CD4-positive, alpha-beta T cell treated with Interleukin-17A for 4 hours (primary cell): Measurements from ENCODE around the gene RSAD1.

Experiments used
- DNase-seq: peaks from one replicate; pipeline ENCODE4 v3.0.0-alpha.2; 2020; ENCODE audit warnings: mixed read lengths

RSAD1 gene

DNA sequence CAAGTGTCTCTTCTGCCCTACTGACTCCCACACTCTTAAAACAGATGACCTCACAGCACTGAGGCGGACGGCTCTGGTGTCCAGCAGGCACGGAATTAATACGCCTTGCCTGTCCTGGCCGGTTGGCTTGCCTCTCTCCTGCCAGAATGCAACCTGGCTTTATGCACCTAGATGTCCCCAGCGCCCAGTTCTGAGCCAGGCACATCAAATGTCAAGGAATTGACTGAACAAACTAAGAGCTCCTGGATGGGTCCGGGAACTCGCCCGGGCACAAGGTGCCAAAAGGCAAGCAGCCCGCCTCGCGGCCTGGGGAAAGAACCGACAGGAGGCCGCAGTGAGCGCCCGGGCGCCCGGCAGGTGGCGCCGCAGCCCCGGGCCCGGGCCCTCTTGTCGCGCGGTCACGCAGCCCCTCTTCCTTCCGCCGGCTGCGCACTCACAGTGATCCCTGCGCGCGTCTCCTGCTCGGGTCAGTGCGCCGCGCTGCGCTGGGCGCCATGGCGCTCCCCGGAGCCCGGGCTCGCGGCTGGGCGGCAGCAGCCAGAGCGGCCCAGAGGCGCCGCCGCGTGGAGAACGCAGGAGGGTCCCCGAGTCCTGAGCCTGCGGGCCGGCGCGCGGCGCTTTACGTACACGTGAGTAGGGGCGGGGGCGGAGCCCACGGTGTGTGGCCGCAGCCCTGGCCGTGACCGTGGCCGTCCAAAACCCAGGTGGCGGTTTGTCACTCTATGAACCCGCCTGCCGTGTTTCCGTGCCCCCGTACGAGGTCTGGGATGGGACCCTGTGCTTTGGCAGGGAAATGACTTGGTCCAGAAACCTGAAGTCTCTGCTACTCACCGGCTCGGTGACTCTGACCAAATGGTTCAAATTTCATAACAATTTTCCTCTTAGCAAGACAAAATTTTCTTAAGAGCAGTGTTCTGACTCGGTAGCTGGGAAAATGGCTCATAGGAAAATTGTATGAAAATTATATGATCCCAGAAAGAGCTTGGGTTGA lies at the start of gene RSAD1:
TSS of gene RSAD1 (plus strand) at position 470 of the 991 bp plus-strand sequence. CDS start at position 495, 25 bp downstream.
- peak; percentile 90 for DNase-seq

DNA sequence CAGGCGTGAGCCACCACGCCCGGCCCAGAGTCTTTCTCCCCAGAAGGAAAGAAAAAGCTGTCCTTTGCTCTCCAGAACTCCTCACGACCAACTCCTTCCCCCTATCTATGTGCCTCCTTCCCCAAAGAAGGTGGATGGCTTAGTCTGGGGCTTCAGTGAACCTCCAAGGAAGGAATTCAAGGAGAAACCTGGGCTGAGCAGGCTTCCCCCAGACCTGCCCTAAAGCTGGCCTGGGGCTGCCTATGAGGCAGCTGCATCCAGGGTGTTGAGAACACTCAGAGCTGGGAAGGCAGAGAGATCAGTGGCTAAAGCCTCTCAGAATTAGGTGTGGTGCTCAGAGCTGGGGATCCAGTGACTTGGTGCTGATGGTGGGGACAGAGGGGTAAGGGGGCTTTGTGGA lies 48.9 kb upstream of the RSAD1 start:
- DNase-seq = no peak

DNA sequence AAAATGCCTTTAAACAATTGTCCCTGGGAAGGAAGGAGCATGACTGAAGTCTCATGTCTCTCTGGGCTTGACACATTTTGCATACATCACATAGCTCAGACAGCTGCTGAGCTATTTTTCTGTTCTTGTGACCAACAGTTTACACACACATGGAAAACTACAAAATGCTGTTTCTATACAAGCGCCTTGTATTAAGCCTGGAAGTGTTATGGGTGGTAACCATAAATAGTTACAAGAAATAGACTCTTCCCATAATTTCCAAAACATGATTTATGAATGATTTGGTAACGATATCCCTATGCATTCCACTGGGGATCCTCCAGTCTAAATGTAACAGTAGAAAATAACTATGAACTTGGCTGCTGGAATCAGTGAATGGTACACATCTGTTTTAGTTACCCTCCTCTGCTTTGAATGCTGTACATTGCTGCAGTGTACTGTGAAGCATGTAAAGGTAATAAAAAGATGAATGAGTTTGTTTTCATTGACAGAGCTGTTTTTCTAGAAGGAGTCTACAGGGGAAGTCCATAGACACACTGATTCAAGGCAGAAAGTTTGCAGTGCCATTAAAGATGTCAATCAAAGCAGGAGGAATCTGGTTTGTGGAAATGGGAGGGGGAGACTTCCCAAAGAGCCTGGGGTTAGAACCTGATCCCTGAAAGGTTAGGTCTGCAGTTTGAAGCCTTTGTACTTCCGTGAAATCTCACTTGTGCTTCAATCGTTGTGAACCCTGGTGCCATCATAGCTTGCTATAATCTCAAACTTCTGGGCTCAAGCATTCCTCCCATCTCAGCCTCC lies 47.6 kb upstream of the RSAD1 start:
- DNase-seq = no peak

DNA sequence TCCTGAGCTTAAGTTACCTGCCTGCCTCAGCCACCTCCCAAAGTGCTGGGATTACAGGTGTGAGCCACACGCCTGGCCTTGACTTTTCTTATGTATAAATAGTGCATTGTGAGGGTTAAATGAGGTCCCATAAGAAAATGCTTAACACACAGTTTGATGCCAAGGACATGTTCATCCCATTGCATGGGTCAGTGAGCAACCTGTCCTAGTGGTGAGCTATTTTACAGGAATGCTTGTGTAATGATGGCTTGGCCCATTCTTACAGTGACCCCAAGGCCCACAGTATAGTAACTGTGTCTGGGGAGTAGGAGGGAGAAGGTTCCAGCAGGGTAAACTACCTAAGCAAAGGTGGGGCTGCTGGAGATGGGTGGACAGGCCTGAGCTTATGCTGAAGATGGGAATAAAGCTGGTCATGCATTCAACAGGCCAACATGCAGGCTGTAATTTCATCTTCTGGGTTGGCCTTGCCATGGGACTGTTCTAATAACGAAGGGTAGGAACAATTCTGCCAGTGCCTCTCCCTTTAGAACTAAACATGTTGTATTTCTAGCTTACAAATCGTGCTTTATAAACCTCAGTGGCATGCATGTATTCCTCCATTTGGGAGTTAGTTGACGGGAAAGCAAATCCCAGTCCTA lies 46.4 kb upstream of the RSAD1 start:
- DNase-seq = no peak

DNA sequence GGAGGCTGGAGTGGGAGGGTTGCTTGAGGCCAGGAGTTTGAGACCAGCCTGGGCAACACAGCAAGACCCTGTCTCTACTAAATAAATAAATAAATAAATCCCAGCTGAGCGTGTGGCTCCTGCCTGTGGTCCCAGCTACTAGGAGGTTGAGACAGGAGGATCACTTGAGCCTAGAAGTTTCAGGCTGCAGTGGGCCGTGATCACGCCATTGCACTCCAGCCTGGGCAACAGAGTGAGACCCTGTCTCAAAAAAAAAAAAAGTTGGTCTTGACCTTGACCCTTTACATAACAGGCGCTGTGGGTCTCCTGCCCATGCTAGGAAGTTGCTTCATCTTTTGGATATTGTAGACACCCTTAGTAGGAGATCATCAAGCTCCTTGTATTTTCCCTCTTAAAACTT lies 41.3 kb upstream of the RSAD1 start:
- no peak for DNase-seq

DNA sequence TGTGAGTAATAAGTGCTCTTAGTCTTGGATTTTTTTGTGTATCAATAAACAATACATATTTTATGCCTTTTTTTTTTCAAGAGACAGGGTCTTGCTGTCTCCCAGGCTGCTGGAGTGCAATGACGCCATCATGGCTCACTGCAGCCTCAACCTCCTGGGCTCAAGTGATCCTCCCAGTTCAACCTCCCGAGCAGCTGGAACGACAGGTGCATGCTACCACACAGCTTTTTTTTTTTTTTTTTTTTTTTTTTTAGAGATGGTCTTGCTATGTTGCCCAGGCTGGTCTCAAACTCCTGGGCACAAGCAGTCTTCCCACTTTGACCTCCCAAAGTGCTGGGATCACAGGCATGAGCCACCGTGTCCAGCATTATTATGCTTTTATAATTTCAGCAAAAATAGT lies 39.7 kb upstream of the RSAD1 start:
- no peak for DNase-seq

DNA sequence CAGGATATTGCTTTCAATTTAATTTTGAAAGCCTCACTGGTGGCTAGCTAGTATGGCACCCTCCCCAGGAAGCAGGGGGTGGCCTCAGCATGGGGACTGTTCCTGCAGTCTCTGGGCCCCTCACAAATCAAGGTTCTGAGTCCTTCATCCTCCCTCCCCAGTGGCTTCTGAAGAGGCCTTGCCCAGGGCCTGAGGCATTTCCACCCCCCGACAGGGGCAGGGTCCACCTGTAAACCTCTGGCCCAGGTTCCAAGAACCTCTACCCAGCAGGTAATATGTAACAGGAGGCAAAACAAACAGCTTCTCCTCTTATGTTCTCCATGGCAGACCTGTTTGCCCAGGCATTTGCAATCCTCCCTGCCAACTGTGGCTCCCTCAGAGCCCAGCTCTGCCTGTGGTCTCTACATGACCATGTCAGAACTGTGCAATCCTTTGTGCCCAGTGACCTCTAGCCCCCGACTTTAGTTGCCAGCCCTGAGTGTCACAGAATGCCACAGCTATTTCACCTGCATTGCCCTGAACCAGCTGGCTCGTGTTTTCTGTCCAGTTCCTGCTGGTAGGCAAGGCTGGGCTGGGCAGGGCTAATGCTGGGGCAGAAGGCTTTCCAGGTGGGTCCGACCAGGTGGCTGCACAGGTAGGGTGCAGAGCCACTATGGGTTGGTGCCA lies 38.4 kb upstream of the RSAD1 start:
- DNase-seq = no peak

DNA sequence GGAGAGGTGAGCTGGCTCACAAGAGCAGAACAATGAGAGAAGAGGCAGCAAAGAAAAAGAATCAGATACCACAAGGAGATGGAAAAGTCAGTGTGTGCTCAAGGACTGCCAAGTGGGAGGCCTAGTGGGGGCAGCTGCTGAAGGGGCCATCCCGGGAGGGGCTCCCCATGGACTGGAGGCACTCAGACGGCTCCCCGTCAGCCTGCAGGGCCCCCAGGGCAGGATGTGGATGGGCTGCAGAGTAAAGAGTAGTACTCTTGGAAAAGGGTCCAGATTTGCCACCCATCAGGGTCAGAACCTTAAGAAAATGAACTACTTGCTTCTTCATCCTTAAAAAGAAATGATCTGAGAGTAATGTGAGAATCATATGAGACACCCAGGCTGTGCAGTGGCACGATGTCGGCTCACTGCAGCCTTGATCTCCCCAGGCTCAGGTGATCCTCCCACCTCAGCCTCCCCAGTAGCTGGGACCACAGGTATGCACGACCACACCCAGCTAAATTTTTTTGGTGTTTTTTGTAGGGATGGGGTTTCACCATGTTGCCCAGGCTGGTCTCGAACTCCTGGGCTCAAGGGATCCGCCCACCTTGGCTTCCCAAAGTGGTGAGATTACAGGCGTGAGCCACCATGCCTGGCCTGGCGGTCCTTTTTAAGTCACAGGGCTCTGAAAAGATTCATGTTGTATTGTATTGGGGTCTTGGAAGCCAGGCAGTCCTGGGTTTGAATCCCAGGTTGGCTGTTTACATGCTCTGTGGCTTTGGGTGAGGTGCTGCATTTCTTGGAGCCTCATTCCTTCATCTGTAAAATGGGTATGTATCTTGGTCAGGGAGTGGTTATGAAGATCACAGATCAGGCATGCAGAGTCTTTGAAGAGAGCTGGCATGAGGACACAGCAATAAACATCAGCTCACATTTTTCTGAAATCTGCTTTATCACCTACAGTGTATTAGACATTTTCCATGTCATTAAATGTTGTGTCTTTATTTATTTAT lies 37.5 kb upstream of the RSAD1 start:
- DNase-seq = no peak

DNA sequence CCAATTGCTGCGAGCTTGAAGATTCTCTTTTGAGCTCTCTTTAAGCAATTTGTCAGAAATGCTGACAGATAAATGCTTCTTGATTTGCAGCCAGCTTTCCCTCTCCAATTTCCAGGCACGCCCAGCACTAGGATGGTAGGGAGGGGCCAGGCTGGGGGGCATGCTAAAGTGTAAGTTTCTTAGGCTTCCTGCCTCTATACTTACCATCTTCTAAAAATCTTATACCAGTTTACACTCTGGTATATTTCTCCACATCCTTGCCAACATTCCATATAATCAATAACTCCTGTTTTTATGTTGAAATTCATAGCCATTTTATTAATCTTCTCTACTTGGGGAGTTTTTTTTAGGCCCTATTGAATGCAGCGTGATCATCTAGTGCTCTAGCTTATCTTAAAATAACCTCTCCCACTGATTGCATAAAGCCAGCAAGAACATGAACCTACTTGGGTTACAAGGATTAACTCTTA lies 35.1 kb upstream of the RSAD1 start:
- DNase-seq = no peak

DNA sequence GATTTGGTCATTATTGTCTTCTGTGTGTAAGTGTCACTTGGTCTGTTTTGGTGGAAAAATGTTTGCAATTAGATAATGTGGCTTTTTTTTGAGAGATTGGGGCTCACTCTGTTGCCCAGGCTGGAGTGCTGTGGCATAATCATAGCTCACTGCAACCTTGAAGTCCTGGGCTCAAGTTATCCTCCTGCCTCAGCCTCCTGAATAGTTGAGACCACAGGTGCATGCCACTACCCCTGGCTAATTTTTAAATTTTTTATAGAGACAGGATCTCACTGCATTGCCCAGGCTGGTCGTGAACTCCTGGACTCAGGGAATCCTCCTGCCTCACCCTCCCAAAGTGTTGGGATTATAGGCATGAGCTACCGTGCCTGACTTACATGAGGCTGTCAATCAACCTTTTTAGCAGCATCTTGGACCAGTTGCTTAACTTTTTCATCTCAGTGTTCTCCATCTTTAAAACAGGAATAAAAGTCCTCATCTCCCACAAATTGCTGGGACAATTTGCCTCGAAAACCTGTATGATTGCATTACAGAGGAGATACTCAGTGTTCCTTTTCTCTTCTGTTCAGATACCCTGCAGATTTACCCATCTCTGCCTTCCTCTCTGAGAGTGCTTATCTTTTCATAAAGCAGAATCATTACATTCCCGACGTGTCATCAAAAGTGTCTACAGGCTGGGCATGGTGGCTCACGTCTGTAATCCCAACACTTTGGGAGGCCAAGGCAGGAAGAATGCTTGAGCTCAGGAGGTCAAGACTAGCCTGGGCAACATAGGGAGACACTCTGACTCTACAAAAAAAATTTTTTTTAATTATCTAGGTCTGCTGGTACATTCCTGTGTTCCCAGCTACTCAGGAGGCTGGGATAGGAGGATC lies 33.6 kb upstream of the RSAD1 start:
- no peak for DNase-seq

DNA sequence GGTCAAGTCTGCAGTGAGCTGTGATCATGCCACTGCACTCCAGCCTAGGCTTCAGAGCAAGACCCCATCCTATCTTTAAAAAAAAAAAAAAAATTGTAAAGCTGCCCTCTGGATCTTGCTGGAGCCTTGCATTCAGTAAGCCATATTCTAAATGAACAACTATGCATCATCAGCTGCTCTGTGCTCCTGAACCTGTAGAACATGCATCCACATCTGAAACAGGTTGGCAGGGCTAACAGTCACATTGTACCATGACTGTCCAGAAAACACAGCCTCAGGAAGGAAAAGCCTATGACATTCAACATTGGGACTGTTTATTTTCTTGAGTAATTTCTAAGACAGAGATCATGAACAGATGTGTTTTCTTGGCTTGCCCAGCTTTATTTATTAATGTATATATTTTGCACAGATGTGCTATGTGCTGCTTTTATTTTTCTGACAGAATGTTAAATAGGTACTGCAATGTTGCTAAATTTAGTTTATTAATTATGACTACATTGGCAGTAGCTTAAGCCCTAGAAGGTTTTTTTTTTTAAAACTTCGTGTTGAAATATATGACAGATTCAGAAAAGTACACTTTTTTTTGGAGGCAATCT lies 32.8 kb upstream of the RSAD1 start:
- DNase-seq = no peak

DNA sequence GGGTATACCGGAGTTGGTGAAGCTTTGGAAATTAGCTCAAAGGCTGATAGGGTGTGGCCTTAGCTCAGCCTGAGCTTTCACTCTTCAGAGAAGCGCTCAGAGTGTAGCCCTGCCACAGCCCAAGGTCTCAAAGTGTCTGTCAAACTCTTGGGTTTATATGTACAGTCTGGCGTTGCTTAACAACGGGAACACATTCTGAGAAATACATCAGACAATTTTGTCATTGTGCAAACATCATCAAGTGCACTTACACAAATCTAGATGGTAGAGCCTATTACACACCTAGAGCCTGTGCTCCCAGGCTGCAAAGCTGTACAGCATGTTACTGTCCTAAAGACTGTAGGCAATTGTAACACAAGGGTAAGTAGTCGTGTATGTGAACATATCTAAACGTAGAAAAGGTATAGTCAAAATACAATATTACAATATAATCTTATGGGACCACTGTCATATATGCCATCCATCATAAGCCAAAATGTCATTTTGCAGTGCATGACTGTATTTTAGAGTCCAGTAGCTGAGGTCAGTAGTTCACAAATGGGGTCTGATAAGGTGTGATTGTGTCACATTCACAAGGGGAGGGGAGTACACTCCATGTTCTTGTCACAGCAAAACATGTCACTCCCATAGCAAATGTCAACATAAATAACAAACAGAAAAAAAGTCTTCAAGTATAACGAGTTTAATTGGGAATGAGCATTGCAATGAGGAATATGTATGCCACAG lies 30.6 kb upstream of the RSAD1 start:
- DNase-seq = no peak

DNA sequence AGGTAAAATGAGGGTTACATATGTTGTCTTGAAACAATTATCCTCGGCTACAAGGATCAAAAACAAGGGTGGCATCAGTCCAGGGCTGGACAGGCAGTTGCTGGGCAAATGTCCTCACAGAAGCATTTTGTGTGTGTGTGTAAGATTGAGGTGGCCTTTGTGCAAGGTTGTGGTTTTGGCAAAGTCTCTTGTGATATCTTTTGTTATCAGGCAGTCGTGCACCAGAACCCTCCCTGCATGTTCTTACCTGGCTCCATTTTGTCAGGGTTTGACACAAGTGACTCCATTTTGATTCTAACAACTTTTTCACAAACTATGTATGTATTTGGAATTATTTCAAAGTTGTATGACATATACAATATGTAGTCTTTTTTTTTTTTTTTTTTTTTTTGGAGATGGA lies 30.0 kb upstream of the RSAD1 start:
- DNase-seq = no peak

DNA sequence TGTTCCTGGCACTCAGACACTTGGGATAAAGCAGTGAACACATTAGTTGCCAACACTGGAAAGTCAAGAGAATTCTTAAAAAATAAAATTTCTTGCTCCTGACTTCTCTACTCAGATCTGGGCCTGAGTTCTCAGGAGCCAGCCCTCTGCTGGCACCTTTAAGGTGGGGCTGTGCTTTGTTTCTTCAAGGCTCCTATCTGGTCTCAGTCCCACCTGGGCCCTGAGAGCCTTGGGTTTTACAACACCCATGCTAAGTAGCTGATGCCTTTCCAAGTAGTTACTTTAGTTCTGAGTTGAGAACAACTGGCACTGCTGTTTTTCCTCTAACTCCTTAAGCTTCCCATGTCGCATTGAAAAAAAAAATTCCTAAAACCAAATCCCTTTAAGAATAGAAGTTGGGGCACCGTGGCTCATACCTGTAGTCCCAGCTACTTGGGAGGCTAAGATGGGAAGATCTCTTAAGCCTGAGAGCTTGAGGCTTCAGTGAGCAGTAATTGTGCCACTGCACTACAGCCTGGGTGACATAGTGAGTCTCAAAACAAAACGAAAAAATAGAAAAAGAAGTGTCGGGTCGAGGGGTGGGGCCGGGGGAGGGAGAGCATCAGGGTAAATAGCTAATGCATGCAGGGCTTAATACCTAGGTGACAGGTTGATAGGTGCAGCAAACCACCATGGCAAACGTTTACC lies 26.6 kb upstream of the RSAD1 start:
- no peak for DNase-seq

DNA sequence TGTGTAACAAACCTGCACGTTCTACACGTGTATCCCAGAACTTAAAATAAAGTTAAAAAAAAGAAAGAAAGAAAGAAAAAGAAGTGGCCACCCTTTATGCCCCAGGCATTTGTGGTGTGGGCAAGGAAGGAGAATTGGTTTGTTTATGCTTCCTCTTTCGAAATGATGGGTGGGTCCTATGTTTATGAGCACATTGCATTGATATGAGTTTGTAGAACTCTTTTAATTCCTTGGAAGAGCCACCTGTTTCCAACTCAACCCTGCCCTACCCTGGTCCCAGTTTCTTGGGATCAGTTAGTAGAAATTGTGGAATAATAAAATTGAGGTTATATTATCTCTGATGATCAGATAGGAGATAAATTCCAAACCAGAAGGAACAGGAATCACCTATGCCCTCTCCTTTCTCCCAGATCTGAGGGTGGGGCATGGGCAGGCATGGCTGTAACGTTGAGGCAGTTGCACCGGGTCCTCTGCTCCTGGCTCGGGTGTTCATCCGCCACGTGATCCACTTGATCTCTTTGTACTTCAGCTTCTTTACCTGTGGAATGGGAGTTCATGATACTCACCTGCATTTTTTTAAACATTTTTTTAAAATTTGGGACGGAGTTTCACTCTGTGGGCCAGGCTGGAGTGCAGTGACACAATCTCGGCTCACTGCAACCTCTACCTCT lies 25.9 kb upstream of the RSAD1 start:
- DNase-seq = no peak

DNA sequence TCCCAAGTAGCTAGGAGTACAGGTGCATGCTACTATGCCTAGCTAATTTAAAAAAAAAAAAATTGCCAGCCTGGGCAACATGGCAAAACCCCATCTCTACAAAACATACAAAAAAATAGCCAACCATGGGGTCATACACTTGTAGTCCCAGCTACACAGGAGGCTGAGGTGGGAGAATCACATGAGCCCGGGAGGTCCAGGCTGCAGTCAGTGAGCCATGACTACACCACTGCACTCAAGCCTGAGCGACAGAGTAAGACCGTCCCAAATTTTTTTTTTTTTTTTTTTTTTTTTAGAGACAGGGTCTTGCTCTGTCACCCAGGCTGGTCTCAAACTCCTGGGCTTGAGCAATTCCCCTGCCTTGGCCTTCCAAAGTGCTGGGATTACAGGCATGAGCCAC lies 24.8 kb upstream of the RSAD1 start:
- DNase-seq = no peak

DNA sequence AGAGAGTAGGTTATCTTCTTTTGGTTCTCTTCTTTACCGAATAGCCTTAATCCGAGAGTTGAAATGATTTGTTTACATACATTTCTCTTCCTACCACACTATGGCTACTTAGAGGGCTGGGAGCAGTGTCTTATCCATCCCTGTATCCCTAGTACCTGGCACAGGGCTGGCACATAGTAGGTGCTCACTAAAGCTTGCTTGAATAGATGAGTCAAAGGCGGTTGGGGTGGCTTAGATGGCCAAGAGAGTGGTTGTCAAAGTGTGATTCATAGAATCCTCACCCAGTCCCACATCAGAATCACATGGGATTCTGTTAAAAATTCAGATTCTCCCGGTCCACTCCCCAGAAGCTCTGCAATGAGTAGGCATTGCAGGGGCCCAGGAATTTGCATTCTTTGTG lies 21.0 kb upstream of the RSAD1 start:
- DNase-seq = no peak

DNA sequence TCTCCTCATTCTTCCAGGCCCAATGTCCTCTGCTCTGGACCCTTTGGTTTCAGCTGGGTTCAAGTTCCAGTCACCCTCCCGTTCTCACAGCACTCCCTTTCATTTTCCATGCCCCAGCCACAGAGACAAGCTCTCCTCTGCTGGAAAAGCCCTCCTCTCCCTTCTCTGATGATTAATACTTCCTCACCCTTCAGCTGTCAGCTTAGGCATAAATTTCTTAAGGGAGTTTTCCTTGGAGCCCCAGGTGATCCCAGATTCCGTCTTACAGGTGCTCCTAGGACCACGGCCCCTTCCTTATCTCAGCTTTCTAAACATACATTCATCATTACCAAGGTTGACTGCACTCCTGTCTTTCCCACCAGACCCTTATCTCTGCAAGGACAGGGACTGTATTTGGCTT lies 20.4 kb upstream of the RSAD1 start:
- no peak for DNase-seq
